HepG2 (cell line): ENCODE data around the gene WDR62.
"Not testable (repeated sequence)": the region's sequence is repeated elsewhere in the genome, so short reads cannot be mapped to it uniquely, and the experiment has no call there.

Source experiments
- CREM ChIP-seq, 2 experiments: sonication (generic) in 1 of 2; formaldehyde crosslinking in 1 of 2; IDR thresholded peaks; 2 replicates each; pipeline versions ENCODE4 v1.4.0 to v1.6.1; 2016 to 2020; ENCODE audit warnings: antibody characterized with exemption in 1 of 2, mild to moderate bottlenecking in 1 of 2, missing genetic modification reagents in 1 of 2
- CTCF ChIP-seq: sonication (generic); formaldehyde crosslinking; IDR thresholded peaks from 2 replicates; pipeline ENCODE4 v1.5.0; 2020; ENCODE audit warnings: mild to moderate bottlenecking, missing genetic modification reagents, moderate library complexity
- ELF3 ChIP-seq: IDR thresholded peaks from 2 replicates; pipeline ENCODE4 v1.6.1; 2016; ENCODE audit warnings: missing genetic modification reagents, missing compliant biosample characterization
- EP300 ChIP-seq, 3 experiments: sonication (generic) in 1 of 3; formaldehyde crosslinking in 1 of 3; IDR thresholded peaks; 2 replicates each; pipeline versions ENCODE4 v1.5.1 to v1.6.1; 2011 to 2020; ENCODE audit warnings: low read depth in 2 of 3, low read length in 2 of 3, borderline replicate concordance in 1 of 3, improper control_type of control experiment in 1 of 3, mild to moderate bottlenecking in 1 of 3, missing genetic modification reagents in 1 of 3, moderate library complexity in 1 of 3
- ERF ChIP-seq: IDR thresholded peaks from 2 replicates; pipeline ENCODE4 v1.6.1; 2018; ENCODE audit warnings: missing biosample characterization, missing genetic modification reagents
- POLR2AphosphoS5 ChIP-seq: IDR thresholded peaks from 2 replicates; pipeline ENCODE4 v1.6.1; 2012; ENCODE audit warnings: low read depth, low read length
- RBM39 ChIP-seq: fragments of 200-400 bp; formaldehyde crosslinking; IDR thresholded peaks from one replicate; pipeline ENCODE4 v1.6.1; 2018; ENCODE audit warnings: antibody characterized with exemption, mild to moderate bottlenecking, low read depth, low read length; ENCODE audit not compliant: poor library complexity, severe bottlenecking
- SNAPC5 ChIP-seq: sonication (generic); formaldehyde crosslinking; IDR thresholded peaks from 2 replicates; pipeline ENCODE4 v1.8.1; 2023; ENCODE audit warnings: mild to moderate bottlenecking, missing genetic modification reagents, borderline replicate concordance
- TARDBP ChIP-seq: sonication (generic); formaldehyde crosslinking; IDR thresholded peaks from 2 replicates; pipeline ENCODE4 v1.8.0; 2022; ENCODE audit warnings: mild to moderate bottlenecking, missing genetic modification reagents
- ZNF264 ChIP-seq: sonication (generic); formaldehyde crosslinking; IDR thresholded peaks from 2 replicates; pipeline ENCODE4 v1.4.0; 2020; ENCODE audit warnings: missing genetic modification reagents
- ZNF747 ChIP-seq: sonication (generic); formaldehyde crosslinking; IDR thresholded peaks from 2 replicates; pipeline ENCODE4 v1.8.1; 2023; ENCODE audit warnings: missing genetic modification reagents, mild to moderate bottlenecking, borderline replicate concordance

DNA sequence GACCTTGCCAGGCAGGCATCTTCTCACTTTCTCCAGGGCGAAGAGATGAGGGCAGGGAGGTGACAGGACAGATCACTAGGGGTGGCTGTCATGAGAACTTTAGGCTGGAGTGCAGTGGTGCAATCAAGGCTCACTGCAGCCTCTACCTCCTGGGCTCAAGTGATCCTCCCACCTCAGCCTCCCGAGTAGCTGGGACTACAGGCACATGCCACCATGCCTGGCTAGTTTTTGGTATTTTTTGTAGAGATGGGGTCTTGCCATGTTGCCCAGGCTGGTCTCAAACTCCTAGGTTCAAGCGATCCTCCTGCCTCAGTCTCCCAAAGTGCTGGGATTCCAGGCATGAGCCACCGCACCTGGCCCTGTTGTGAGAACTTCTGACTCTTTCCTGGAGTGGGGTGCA is 80.2 kb downstream of the WDR62 start:
- not testable (repeated sequence) for TF ChIP-seq EP300 (IDR thresholded peaks at IDR 0.05; ENCODE audit: low read depth in 2 of 2, low read length in 2 of 2); EP300 (CRISPR knock-in tag; IDR thresholded peaks at IDR 0.05; ENCODE audit: borderline replicate concordance); ERF (CRISPR knock-in tag); SNAPC5 (CRISPR knock-in tag); POLR2AphosphoS5; TARDBP (CRISPR knock-in tag); RBM39; CREM (IDR thresholded peaks at IDR 0.05); CREM (CRISPR knock-in tag; IDR thresholded peaks at IDR 0.05); CTCF (CRISPR knock-in tag); ZNF264 (CRISPR knock-in tag); ZNF747 (CRISPR knock-in tag); ELF3 (CRISPR knock-in tag)
